Measurements from ENCODE around the gene CSF2. TPM values are rescaled to one million over a fixed set of nuclear protein-coding genes. Genes with fewer than 3 reads are reported as not detected.

CSF2 gene
- polyA plus RNA-seq, 1 of the 3 experiments (the other 2 are of a cell fraction), result 0.97 TPM

DNA sequence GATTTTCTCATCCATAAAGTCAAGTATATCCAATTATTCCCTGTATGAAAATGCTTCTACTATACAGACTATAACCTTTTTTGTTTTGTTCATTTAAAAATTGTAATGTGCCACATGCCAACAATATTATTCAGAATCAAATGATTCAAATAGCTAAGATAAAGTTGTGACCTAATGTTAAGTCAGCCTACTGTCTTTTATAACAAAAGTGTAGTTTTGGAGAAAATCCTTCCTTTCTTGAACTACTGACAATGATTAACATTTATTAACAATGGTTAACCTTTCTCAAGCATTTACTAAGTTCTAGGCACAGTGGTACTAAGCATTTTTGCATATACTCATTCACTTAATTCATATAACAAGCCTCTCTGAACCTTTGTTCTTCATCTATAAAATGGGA, 25.0 kb downstream of the CSF2 start:
- Histone ChIP-seq H3K9me3 (no peaks in the 10 kb centered on the region), H3K4me2 (no peak overlapping the region), H3K79me2 (ENCODE audit: insufficient read depth) (no peaks in the 10 kb centered on the region), H3K4me1 (ENCODE audit: control insufficient read depth in 1 of 2, insufficient read depth in 2 of 2, low read depth in 1 of 2, low read length in 1 of 2) (peaks cover 7 to 26% of the 10 kb centered on the region in 2 experiments; a peak in 3 of 4 replicates), H3K27me3 (ENCODE audit: insufficient read depth) (no peaks in the 10 kb centered on the region), H2AFZ (ENCODE audit: low read depth) (no peak overlapping the region), H3K9me2 (no peaks in the 10 kb centered on the region), H3K27ac (ENCODE audit: low read depth in 2 of 2, low read length in 1 of 2) (no peak overlapping the region; a peak in 1 of 4 replicates), H4K20me1 (ENCODE audit: insufficient read depth) (no peaks in the 10 kb centered on the region), H3F3A (replicated peaks; ENCODE audit: insufficient read depth) (peaks cover 9% of the 10 kb centered on the region), H3K4me3 (ENCODE audit: low read depth in 2 of 2, low read length in 1 of 2) (no peak overlapping the region), H3K36me3 (replicated peaks in 1 of 2; ENCODE audit: control insufficient read depth in 1 of 2, insufficient read depth in 2 of 2, low read length in 1 of 2) (no peaks in the 10 kb centered on the region), H3K9ac (0 out of 2 replicates have a peak overlapping the region, but pooled peaks have one; percentile 10)
- ChIA-PET CTCF (no interaction called here), POLR2A (no interaction called here)
- DNase-seq, result no peak
- TF ChIP-seq JUND (IDR thresholded peaks at IDR 0.05), result no peak
- TF ChIP-seq FOXM1 (IDR thresholded peaks at IDR 0.05; ENCODE audit: low read depth), result no peak
- no peak for TF ChIP-seq ELF1 (IDR thresholded peaks at IDR 0.05)
- TF ChIP-seq RXRA (IDR thresholded peaks at IDR 0.05; ENCODE audit: borderline replicate concordance, low read depth), result no peak
- TF ChIP-seq CHD2 (IDR thresholded peaks at IDR 0.05; ENCODE audit: low read length, partially characterized antibody), result no peak
- TF ChIP-seq, protein P1, sequence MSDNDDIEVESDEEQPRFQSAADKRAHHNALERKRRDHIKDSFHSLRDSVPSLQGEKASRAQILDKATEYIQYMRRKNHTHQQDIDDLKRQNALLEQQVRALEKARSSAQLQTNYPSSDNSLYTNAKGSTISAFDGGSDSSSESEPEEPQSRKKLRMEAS (IDR thresholded peaks at IDR 0.05; ENCODE audit: low read depth), result no peak
- TF ChIP-seq RFX5 (IDR thresholded peaks at IDR 0.05; ENCODE audit: low read length), result no peak
- no peak for TF ChIP-seq RCOR1 (IDR thresholded peaks at IDR 0.05; ENCODE audit: low read length)
- TF ChIP-seq EZH2phosphoT487 (IDR thresholded peaks at IDR 0.05; ENCODE audit: borderline replicate concordance, low read depth), result no peak
- TF ChIP-seq MEF2A (IDR thresholded peaks at IDR 0.05; ENCODE audit: borderline replicate concordance, low read depth), result no peak
- TF ChIP-seq TEAD4 (IDR thresholded peaks at IDR 0.05; ENCODE audit: borderline replicate concordance, insufficient read depth), result no peak
- TF ChIP-seq, protein P2, sequence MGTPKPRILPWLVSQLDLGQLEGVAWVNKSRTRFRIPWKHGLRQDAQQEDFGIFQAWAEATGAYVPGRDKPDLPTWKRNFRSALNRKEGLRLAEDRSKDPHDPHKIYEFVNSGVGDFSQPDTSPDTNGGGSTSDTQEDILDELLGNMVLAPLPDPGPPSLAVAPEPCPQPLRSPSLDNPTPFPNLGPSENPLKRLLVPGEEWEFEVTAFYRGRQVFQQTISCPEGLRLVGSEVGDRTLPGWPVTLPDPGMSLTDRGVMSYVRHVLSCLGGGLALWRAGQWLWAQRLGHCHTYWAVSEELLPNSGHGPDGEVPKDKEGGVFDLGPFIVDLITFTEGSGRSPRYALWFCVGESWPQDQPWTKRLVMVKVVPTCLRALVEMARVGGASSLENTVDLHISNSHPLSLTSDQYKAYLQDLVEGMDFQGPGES (IDR thresholded peaks at IDR 0.05; ENCODE audit: low read depth, low read length), result no peak
- TF ChIP-seq, protein P3, sequence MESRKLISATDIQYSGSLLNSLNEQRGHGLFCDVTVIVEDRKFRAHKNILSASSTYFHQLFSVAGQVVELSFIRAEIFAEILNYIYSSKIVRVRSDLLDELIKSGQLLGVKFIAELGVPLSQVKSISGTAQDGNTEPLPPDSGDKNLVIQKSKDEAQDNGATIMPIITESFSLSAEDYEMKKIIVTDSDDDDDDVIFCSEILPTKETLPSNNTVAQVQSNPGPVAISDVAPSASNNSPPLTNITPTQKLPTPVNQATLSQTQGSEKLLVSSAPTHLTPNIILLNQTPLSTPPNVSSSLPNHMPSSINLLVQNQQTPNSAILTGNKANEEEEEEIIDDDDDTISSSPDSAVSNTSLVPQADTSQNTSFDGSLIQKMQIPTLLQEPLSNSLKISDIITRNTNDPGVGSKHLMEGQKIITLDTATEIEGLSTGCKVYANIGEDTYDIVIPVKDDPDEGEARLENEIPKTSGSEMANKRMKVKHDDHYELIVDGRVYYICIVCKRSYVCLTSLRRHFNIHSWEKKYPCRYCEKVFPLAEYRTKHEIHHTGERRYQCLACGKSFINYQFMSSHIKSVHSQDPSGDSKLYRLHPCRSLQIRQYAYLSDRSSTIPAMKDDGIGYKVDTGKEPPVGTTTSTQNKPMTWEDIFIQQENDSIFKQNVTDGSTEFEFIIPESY (IDR thresholded peaks at IDR 0.05; ENCODE audit: borderline replicate concordance, low read depth), result no peak

DNA sequence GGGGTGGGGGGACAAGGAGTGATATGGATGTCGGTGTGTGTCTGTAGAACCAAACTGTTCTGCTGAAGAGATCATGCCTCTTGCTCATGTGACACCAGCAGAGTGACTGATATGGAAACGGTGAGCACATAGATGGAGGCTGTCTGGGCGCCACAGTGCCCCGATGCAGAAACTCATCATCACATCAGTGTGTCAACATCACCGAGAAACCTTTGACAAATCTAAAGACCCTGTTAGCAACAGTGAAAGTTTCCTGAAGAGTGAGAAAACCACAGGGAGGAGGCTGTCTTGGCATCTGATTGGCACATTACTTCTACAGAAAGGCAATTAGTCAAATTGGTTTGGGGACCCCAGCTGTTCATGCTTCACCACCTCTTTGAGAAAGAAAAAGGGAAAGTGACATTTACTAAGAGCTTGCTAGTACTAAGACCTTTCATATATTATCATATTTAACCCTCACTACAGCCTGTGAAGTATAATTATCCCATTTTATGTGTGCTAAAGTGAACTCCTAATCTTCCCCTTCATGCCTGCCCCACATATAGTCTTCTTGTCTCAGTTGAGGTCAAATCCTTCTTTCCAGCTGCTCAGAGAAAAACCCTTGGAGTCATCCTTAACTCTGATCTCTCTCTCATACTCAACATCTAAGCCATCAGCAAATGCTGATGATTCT, 25.6 kb downstream of the CSF2 start:
- no peaks in the 10 kb centered on the region for H3K9me2 ChIP-seq
- POLR2A ChIA-PET, result no interaction called here
- peaks cover 13 to 27% of the 10 kb centered on the region in 2 experiments for H3K4me1 ChIP-seq (ENCODE audit: control insufficient read depth in 1 of 2, insufficient read depth in 2 of 2, low read depth in 1 of 2, low read length in 1 of 2)
- H3F3A ChIP-seq (replicated peaks; ENCODE audit: insufficient read depth), result peaks cover 14% of the 10 kb centered on the region
- no peak overlapping the region for H3K4me3 ChIP-seq (ENCODE audit: low read depth in 2 of 2, low read length in 1 of 2)
- H2AFZ ChIP-seq (ENCODE audit: low read depth), result no peak overlapping the region
- WGBS (ENCODE audit: low lambda C conversion rate), result 96% methylated on average over 5 of the region's 5 CpGs
- H3K79me2 ChIP-seq (ENCODE audit: insufficient read depth), result no peaks in the 10 kb centered on the region
- no peak overlapping the region; a peak in 1 of 4 replicates for H3K27ac ChIP-seq (ENCODE audit: low read depth in 2 of 2, low read length in 1 of 2)
- no peaks in the 10 kb centered on the region for H3K27me3 ChIP-seq (ENCODE audit: insufficient read depth)
- H3K4me2 ChIP-seq, result no peak overlapping the region
- no peak overlapping the region for H3K9ac ChIP-seq
- TF ChIP-seq FOXJ3 (CRISPR knock-in tag; IDR thresholded peaks at IDR 0.05), result no peak
- TF ChIP-seq GABPA (IDR thresholded peaks at IDR 0.05; ENCODE audit: low read depth), result no peak
- no peak for TF ChIP-seq RFX5 (IDR thresholded peaks at IDR 0.05; ENCODE audit: low read length)
- no peak for TF ChIP-seq FOSL2 (IDR thresholded peaks at IDR 0.05; ENCODE audit: borderline replicate concordance, low read depth)
- TF ChIP-seq SIN3A (IDR thresholded peaks at IDR 0.05; ENCODE audit: borderline replicate concordance, low read depth, low read length), result no peak
- TF ChIP-seq RCOR1 (IDR thresholded peaks at IDR 0.05; ENCODE audit: low read length), result no peak
- TF ChIP-seq, protein P4, sequence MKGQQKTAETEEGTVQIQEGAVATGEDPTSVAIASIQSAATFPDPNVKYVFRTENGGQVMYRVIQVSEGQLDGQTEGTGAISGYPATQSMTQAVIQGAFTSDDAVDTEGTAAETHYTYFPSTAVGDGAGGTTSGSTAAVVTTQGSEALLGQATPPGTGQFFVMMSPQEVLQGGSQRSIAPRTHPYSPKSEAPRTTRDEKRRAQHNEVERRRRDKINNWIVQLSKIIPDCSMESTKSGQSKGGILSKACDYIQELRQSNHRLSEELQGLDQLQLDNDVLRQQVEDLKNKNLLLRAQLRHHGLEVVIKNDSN (IDR thresholded peaks at IDR 0.05; ENCODE audit: borderline replicate concordance, low read depth), result no peak
- no peaks in the 10 kb centered on the region for H3K36me3 ChIP-seq (replicated peaks in 1 of 2; ENCODE audit: control insufficient read depth in 1 of 2, insufficient read depth in 2 of 2, low read length in 1 of 2)
- CTCF ChIA-PET, result no interaction called here
- no peaks in the 10 kb centered on the region for H4K20me1 ChIP-seq (ENCODE audit: insufficient read depth)
- no peak for DNase-seq
- H3K9me3 ChIP-seq, result no peaks in the 10 kb centered on the region
